ENCODE data around the gene HHEX. TPM values are rescaled to one million over a fixed set of nuclear protein-coding genes. Genes with fewer than 3 reads are reported as not detected.
"Not testable (repeated sequence)": the region's sequence is repeated elsewhere in the genome, so short reads cannot be mapped to it uniquely, and the experiment has no call there.

HHEX gene
- total RNA-seq, 2 donors from 2014 or later, result 2.1 to 4.9 TPM

DNA sequence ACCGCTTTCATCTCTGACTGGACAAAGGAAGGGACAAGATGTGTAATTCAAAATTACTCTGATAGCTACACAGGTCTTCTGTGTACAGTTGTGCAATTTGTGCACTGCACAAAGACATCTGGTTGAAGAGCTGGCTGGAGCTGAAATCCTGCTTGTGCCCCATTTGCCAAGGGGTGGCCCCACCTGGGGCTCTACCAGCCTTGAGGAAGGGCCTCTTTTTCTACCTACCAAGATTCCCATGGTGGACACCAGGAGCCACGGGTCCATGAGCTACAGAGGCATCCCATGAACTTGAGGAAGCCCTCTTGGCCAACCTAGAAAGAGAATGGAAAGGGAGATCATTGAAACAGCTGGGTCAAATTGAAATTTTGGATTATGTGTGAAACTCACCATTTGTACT lies 43.2 kb downstream of the HHEX start:
- TF ChIP-seq, protein P1, sequence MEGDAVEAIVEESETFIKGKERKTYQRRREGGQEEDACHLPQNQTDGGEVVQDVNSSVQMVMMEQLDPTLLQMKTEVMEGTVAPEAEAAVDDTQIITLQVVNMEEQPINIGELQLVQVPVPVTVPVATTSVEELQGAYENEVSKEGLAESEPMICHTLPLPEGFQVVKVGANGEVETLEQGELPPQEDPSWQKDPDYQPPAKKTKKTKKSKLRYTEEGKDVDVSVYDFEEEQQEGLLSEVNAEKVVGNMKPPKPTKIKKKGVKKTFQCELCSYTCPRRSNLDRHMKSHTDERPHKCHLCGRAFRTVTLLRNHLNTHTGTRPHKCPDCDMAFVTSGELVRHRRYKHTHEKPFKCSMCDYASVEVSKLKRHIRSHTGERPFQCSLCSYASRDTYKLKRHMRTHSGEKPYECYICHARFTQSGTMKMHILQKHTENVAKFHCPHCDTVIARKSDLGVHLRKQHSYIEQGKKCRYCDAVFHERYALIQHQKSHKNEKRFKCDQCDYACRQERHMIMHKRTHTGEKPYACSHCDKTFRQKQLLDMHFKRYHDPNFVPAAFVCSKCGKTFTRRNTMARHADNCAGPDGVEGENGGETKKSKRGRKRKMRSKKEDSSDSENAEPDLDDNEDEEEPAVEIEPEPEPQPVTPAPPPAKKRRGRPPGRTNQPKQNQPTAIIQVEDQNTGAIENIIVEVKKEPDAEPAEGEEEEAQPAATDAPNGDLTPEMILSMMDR (IDR thresholded peaks at IDR 0.05), result no peak
- no peak overlapping the region for H3K4me3 ChIP-seq
- H3K27ac ChIP-seq, result no peak overlapping the region
- no peaks in the 10 kb centered on the region for H3K4me1 ChIP-seq
- no peaks in the 10 kb centered on the region for H3K9me3 ChIP-seq
- H3K27me3 ChIP-seq, result no peaks in the 10 kb centered on the region
- no peaks in the 10 kb centered on the region for H3K36me3 ChIP-seq
- no peak for DNase-seq (ENCODE audit: low spot score)

DNA sequence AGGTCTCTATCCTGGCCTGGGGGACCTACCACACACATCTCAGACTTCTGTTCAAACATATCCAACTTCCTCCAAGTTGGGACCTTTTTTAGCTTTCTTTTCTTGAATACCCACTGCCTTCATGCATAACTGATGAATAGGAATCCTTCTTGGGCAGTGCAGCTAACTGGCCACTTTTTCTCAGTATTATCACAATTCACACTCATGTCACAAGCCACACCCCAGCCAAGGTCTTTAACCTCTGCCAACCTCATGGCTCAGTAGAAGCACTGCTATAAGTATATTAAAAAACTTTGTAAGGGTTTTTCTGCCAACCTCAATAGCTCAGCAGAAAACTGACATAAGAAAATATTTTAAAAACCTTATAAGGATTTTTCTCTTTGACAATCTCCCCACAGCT lies 44.5 kb downstream of the HHEX start:
- no peak overlapping the region for H3K4me3 ChIP-seq
- H3K27me3 ChIP-seq, result no peaks in the 10 kb centered on the region
- no peaks in the 10 kb centered on the region for H3K36me3 ChIP-seq
- no peaks in the 10 kb centered on the region for H3K9me3 ChIP-seq
- TF ChIP-seq, protein P1 (IDR thresholded peaks at IDR 0.05), result no peak
- no peak overlapping the region for H3K27ac ChIP-seq
- no peak for DNase-seq (ENCODE audit: low spot score)
- H3K4me1 ChIP-seq, result no peaks in the 10 kb centered on the region

DNA sequence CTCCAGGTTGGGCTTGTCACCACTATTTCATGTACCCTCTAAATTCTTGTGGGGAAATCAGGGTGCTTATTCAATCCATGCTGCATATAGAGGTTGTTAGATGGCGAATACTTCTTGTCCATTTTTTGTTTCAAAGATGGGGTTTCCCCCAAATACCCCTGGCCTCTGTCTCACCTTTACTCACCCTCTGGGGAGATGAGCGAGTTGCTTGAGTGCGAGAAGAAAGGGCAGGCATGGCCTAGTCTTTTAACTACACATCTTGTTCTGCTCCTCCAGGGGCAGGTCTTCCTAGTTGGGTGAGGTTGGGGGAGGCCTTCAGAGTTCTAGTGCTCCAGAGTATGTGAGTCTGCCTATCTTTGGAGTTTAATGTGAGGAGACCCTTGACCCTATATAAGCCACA lies 46.2 kb downstream of the HHEX start:
- no peaks in the 10 kb centered on the region for H3K36me3 ChIP-seq
- no peak for DNase-seq (ENCODE audit: low spot score)
- H3K27me3 ChIP-seq, result no peaks in the 10 kb centered on the region
- H3K9me3 ChIP-seq, result no peaks in the 10 kb centered on the region
- no peak overlapping the region for H3K27ac ChIP-seq
- TF ChIP-seq, protein P1 (IDR thresholded peaks at IDR 0.05), result no peak
- H3K4me3 ChIP-seq, result no peak overlapping the region
- no peaks in the 10 kb centered on the region for H3K4me1 ChIP-seq

DNA sequence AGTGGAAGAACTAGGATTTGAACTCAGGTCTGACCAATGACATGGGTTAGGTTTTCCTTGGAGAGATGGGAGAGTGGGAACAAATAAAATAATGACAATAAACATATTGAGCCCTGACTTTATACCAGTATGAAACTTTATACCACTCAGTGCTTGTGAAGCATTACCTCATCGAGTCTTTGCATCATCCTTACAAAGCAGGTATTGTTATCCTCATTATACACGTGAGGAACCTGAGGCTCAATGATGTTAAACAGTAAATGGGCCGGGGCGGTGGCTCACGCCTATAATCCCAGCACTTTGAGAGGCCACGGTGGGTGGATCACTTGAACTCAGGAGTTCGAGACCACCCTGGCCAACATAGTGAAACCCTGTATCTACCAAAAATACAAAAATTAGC lies 47.7 kb downstream of the HHEX start:
- TF ChIP-seq, protein P1 (IDR thresholded peaks at IDR 0.05), result no peak
- no peak for DNase-seq (ENCODE audit: low spot score)
- H3K4me1 ChIP-seq, result no peaks in the 10 kb centered on the region
- H3K9me3 ChIP-seq, result no peaks in the 10 kb centered on the region
- H3K27ac ChIP-seq, result no peak overlapping the region
- no peaks in the 10 kb centered on the region for H3K27me3 ChIP-seq
- no peaks in the 10 kb centered on the region for H3K36me3 ChIP-seq
- H3K4me3 ChIP-seq, result no peak overlapping the region

DNA sequence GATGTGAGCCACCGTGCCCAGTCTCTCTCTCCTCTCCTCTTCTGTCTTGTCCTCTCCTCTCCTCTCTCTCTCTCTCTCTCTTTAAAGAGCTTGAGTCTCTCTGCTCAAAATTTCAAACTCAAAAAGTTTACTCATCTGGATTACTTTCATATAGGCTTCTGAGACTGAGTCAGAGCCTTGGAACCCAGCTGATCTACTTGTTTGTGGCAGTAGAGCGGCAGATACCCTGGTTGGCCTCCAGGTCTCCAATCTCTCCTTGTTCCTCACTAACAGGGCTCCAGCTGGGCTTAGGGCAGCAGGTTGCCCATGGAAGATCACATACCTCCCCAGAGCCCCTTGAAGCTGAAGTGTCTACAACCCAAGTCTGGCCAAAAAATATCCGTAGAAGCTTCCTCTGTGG lies 51.0 kb downstream of the HHEX start:
- TF ChIP-seq, protein P1 (IDR thresholded peaks at IDR 0.05), result no peak
- no peaks in the 10 kb centered on the region for H3K9me3 ChIP-seq
- H3K27ac ChIP-seq, result no peak overlapping the region
- no peaks in the 10 kb centered on the region for H3K36me3 ChIP-seq
- DNase-seq (ENCODE audit: low spot score), result no peak
- no peaks in the 10 kb centered on the region for H3K27me3 ChIP-seq
- no peak overlapping the region for H3K4me3 ChIP-seq
- H3K4me1 ChIP-seq, result no peaks in the 10 kb centered on the region

DNA sequence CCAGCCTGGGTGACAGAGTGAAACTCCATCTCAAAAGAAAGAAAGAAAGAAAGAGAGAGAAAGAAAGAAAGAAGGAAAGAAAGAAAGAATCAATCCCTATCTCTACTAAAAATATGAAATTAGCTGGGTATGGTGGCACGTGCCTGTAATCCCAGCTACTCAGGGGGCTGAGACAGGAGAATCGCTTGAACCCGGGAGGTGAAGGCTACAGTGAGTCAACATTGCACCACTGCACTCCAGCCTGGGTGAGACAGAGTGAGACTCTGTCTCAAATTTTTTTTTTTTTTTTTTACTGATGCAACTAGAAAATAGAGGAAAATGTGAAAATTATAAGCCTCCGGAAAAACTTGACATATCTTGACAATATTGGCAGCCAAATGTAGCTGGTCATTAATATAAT lies 52.0 kb downstream of the HHEX start:
- not testable (repeated sequence) for H3K4me3 ChIP-seq; H3K27ac ChIP-seq; H3K4me1 ChIP-seq; H3K9me3 ChIP-seq; H3K36me3 ChIP-seq; H3K27me3 ChIP-seq; DNase-seq (ENCODE audit: low spot score)
